NCI-H460 (cell line): ENCODE data around the gene NCKAP5L. TPM values are rescaled to one million over a fixed set of nuclear protein-coding genes. Genes with fewer than 3 reads are reported as not detected.
"Not testable (repeated sequence)": the region's sequence is repeated elsewhere in the genome, so short reads cannot be mapped to it uniquely, and the experiment has no call there.

Experiments used
- DNase-seq: peaks from one replicate; pipeline ENCODE4 v3.0.0-alpha.2; 2016; ENCODE audit warnings: low read depth; ENCODE audit errors: extremely low read depth
- polyA plus RNA-seq: library from polyadenylated mRNA; depleted of rRNA; stranded (reverse); fragments of >200 nt; gene quantifications from 2 replicates; pipeline ENCODE4 v1.2.3, GENCODE V29; 2014; cell fraction: nucleus; rRNA removed
- total RNA-seq: library from RNA; depleted of rRNA; stranded (reverse); fragments of >200 nt; shearing (Covaris generic); gene quantifications from 2 replicates; pipeline ENCODE4 v1.2.3, GENCODE V29; 2014; rRNA removed

The NCKAP5L gene, protein sequence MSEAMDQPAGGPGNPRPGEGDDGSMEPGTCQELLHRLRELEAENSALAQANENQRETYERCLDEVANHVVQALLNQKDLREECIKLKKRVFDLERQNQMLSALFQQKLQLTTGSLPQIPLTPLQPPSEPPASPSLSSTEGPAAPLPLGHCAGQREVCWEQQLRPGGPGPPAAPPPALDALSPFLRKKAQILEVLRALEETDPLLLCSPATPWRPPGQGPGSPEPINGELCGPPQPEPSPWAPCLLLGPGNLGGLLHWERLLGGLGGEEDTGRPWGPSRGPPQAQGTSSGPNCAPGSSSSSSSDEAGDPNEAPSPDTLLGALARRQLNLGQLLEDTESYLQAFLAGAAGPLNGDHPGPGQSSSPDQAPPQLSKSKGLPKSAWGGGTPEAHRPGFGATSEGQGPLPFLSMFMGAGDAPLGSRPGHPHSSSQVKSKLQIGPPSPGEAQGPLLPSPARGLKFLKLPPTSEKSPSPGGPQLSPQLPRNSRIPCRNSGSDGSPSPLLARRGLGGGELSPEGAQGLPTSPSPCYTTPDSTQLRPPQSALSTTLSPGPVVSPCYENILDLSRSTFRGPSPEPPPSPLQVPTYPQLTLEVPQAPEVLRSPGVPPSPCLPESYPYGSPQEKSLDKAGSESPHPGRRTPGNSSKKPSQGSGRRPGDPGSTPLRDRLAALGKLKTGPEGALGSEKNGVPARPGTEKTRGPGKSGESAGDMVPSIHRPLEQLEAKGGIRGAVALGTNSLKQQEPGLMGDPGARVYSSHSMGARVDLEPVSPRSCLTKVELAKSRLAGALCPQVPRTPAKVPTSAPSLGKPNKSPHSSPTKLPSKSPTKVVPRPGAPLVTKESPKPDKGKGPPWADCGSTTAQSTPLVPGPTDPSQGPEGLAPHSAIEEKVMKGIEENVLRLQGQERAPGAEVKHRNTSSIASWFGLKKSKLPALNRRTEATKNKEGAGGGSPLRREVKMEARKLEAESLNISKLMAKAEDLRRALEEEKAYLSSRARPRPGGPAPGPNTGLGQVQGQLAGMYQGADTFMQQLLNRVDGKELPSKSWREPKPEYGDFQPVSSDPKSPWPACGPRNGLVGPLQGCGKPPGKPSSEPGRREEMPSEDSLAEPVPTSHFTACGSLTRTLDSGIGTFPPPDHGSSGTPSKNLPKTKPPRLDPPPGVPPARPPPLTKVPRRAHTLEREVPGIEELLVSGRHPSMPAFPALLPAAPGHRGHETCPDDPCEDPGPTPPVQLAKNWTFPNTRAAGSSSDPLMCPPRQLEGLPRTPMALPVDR (N-terminal part only)
- total RNA-seq, result 7.2 and 7.5 TPM in 2 replicates
- 3.4 and 5.4 TPM in 2 replicates for polyA plus RNA-seq

DNA sequence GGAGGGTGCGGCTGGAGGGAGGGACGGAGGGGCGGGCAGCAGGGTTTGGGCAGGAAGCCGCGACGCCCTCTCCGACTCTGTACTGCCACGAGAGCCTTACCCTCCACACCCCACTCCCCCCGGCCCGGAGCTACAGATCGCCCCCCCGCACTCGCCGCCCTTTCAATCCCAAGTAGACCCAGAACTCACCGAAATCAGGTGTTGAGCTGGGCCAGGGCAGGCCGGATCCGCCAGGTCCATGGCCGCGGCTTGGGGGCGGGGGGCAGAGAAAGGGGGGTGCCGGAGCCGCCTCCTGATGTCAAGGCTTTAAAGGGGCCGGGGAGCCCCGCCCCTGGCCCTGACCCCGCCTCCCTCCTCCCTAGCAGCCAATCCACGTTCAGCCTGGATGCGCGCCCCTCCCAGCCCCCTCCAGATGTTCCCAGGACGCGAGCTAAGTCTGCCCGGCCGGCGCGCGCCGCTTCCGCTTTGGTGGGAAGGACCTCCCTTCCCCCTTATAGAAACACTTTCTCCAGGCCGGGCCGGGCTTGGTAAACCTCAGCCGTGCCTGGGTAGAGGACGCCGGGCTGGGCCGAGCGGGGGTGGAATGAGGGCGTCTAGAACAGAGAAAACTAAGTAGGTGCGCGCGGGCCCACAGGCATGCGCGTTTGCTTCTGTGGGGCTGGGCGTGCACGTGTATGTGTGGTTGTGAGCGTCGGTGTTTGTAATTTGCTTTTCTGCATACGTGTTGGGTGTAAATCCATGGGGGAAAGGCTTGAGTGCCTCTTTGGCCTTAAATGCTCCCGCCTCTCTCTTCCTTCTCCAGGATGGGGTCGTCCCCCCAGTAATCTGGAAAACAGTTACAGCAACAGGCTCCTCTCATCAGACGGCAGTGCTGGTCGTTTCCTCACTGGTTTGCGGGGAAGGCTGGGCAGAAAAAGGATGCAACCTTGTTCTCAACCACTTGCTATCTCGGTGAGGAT, at the start of gene NCKAP5L:
NCKAP5L (minus strand) TSS at position 281 of the 959 bp plus-strand sequence. CDS start 24,369 bp downstream, outside the sequence.
- peak; percentile 92 for DNase-seq

DNA sequence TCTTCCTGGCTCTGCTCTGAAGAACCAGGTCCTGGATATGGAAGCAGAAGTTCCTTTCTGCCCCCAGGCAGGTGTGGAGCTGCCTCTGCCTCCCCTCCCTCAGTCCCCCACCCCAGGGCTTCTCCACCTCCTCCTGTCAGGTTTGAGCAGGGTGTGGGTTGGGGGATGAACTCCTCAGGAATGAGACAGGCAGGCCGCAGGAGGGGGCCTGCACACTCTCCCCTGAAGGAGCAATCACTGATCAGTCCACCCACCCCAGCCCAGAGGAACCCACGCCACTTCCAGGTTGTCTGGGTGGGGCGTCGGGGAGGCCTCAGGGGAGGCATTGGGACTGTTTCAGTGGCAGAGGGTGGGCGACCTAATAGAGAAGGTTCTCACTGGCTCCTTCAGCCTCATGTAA, 48.9 kb upstream of the NCKAP5L start:
- DNase-seq, result no peak

- DNase-seq, result no peak
Measured at GRCh38 chr12:49876070-49876469, 47.9 kb upstream of the NCKAP5L start.

DNA sequence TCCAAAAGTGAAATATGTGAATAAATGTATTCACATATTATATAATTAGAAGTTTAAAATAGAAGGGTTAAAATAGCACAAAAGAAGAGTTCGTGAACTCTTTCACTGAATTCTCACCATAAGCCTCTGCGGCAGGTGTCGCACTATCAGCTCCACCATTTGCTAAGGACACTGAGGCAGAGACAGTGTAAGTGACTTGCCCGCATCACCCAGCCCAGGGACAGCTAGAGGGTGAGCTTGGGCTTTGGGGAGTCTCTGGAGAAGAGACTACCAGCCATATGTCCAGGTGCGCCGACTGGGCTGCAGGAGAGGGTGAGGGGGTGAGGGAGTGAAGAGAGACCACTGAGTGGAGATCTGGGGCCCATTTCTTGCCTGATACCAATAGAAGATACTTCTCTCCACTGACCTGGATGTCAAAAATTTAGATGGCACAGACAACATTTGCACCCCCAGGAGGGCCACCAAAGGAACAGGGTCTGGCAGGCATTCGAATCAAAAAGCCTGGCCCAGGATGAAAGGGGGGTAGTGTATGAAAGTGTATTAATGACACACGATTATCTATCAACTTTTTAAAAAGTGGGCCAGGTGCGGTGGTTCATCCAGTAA, 47.0 kb upstream of the NCKAP5L start:
- DNase-seq, result no peak

- peak; percentile 81 for DNase-seq
Measured at GRCh38 chr12:49874142-49874897, 46.1 kb upstream of the NCKAP5L start.

- no peak for DNase-seq
Measured at GRCh38 chr12:49873361-49873934, 45.2 kb upstream of the NCKAP5L start.

- no peak for DNase-seq
Measured at GRCh38 chr12:49872781-49873181, 44.6 kb upstream of the NCKAP5L start.

- no peak for DNase-seq
Measured at GRCh38 chr12:49872381-49872780, 44.2 kb upstream of the NCKAP5L start.

GRCh38 chr12:49871811-49872251, 43.6 kb upstream of the NCKAP5L start:
- not testable (repeated sequence) for DNase-seq

GRCh38 chr12:49871263-49871561, 43.0 kb upstream of the NCKAP5L start:
- no peak for DNase-seq

DNA sequence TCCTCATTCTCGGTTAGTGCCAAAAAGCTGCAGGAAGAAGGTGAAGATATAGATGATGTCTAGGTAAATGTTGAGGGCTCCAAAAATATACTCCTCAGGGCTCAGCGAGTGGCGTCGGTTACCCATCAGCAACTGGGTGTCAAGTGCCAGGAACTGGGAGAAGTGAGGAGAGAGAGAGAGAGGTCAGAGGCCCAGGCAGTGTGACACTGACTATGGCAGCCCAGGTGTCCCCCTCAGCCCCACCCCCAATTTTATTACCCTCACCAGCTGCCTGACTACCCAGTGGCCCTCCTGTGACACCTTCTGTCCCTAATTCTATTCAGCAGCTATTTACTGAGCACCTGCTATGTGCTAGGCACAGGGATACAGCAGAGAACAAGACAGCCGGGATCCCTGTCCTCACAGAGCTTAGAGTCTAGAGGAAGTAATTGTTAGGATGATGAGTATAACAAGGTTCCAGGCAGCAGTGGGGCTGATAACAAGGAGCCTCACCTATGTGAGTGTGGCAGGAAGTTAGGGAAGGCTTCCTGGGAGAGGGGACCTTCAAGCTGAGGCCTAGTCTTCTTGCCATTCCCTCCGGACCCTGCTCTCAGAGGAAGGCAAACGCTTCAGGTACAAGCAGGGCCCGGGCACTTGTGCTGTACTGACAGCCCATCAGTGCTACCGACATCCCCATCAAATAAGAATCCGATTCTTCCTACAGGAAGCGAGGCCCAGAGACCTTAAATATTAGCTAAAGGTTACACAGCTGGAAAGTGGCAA, 42.5 kb upstream of the NCKAP5L start:
- DNase-seq, result no peak

GRCh38 chr12:49869816-49870500, 41.7 kb upstream of the NCKAP5L start:
- no peak for DNase-seq

DNA sequence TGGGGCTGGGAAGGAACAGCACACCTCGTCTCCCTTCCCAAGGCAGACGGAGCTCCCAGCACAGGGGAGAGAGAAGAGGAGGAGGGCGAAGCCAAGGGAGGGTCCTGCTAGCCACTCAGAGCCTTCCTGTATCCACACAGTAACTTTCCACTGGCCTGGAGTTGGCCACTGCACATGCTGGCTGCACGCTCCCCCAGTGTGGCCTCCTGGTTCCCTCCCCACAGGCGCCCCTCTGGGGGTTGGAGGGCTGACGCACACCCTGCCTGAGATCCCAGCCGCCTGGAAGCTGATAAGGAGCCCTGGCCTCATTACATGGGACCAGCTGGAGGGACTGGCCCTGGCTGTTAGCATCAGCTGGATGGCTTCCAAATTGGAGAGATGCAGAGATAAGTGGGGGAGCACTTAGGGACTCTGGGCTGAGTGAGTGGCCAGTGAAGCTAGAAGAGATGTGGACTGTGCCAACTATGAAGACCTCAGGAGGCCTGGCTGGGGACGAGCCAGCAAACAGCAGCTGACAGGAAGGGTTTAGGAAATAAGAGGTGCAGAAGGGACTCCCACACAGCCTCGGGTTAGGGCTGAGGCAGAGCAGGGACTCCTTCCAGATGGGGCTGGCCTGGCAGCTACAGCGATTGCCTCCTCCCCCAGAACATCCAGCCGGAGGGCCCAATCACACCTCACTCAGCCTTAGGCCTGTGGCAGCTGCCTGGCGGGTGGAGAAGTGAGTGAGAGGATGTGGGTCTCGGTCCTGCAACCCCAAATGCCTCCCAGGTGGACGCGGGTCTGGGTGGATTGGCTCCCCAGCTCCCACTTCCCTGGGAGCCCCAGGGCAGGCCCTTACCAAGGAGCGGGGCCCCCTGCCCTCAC, 41.0 kb upstream of the NCKAP5L start:
- no peak for DNase-seq

GRCh38 chr12:49868449-49868848, 40.2 kb upstream of the NCKAP5L start:
- DNase-seq, result no peak

DNA sequence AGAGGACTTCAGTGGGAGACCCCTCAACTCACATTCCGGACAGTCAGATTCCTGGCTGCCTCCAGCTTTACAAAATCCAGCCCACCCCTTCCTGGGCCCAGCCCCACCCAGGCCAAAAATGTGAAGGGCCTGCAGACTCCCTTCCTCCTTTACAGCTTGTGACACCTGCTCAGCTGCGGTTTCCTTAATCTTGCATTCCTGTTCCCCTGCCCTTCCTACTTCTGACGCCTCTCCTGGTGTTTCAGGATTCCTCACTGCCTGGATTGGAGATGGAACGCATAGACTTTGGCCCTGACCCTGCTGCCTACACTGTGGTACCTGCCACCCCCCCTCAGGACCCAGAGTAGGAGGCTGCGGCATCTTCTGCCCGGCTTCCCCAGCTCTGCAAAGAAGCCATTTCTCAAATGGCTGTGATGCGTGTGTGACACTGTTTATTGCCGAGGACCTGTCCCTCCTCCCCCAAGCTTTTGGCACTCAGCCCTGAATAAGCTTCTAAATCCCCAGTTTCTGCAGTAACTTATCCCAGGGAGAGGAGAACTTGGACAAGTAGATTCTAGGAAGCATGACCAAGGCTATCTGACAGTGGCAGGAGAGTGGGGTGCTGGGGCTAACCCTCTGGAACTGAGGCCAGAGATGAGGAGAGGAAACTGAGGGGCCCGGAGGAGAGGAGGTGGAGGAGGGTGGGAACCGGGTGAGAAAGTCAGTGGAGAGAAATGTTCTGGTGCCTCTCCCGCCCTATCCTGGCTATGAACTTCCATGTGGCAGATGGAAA, 39.5 kb upstream of the NCKAP5L start:
- DNase-seq, result no peak
